Right forelimb (tissue), 1 donor: ENCODE measurements around the gene GLTPD2.

Experiments used
- DNase-seq: peaks from one replicate; pipeline ENCODE4 v3.0.0-alpha.2; 2018

Gene GLTPD2

DNA sequence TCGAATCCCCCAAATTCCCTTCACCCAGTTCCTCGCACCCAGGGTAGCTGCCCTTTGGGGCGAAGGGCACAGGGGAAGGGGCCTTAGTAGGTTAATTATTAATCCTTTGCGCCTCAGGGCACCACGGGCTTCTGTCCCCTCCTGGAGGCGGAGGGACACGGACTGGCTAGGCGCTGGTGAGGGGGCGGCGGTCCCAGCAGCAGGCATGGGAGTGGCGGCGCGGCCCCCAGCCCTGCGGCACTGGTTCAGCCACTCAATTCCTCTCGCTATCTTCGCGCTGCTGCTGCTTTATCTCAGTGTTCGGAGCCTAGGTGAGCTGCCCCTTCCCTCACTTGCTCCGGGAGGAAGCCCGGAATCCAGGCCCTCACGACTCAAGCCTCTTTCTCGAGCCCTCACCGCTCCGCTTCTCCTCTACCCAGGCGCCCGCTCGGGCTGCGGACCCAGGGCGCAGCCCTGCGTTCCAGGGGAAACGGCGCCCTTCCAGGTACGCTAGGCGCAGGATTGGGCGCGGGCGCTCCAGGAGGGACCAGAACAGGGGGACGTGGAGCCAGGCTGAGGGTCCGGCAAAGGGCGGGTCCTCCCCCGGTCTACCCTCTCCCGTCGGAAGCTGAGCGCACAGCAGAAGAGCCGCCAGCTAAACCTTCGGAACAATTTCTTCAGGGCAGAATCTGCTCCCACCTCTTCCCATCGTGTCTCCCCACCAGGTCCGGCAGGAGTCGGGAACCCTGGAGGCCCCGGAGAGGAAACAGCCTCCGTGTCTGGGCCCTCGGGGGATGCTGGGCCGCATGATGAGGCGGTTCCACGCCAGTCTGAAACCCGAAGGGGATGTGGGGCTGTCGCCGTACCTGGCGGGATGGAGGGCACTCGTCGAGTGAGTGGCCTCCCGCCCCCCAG lies at the start of gene GLTPD2:
TSS of gene GLTPD2 (plus strand) at position 158 of the 894 bp plus-strand sequence. CDS start at position 206, 48 bp downstream.
- DNase-seq = no peak

GRCh38 chr17:4739122-4740024 lies 49.4 kb upstream of the GLTPD2 start, which contains the start of the genes CXCL16 and ZMYND15:
Gene CXCL16 (minus strand): TSS chr17:4739928. CDS start chr17:4739339, 589 bp downstream.
Gene ZMYND15 (plus strand): TSS chr17:4739833. CDS start chr17:4740549, 716 bp downstream.
- peak; percentile 78 for DNase-seq

DNA sequence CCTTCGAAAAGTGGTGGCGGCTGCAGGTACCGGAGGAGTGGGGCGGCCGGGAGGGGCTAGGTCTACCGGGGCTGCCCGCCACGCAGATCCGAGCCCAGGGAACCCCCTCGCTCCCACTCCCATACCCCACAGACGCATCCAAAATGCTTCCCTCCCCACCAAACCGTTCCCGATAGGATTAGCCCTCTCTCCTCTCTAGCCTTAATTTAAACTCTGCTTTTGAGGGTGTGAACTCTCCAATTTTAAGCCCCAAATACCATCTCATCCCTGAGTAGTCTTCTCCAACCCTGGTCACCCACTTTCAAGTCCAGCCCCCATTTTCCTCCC lies 48.8 kb upstream of the GLTPD2 start:
- no peak for DNase-seq

- DNase-seq = no peak
Measured at GRCh38 chr17:4740584-4740983, 48.2 kb upstream of the GLTPD2 start.

DNA sequence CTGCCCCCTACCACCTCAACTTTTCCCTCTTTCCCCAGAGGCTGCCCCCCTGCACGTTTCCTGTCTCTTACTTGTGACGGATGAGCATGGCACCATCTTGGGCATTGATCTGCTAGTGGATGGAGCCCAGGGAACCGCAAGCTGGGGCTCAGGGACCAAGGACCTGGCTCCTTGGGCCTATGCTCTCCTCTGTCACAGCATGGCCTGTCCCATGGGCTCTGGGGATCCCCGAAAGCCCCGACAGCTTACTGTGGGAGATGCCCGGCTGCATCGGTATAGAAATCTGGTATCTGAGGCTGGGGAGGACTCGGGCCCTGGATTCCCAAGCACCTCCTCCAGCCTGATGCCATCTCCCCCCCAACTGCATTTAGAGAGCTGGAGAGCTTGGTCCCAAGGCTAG lies 47.2 kb upstream of the GLTPD2 start:
- DNase-seq = no peak

DNA sequence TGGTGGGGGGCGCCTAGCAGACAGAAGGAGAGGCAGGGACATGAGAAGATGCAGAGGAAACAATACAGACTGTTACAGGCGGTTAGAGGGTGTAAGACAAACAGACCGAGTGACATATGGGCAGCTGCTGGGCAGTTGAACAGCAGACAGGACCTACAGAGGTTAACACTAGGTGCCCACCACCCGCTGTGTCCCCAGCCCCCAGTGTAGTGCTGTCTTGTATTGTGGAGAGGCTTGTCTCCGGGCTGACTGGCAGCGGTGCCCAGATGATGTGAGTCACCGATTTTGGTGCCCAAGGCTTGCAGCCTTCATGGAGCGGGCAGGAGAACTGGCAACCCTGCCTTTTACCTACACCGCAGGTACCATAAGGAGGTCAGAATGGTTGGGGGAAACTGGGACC lies 46.6 kb upstream of the GLTPD2 start:
- DNase-seq = no peak

- DNase-seq = no peak
Measured at GRCh38 chr17:4742629-4743028, 46.1 kb upstream of the GLTPD2 start.

GRCh38 chr17:4743216-4743615 lies 45.5 kb upstream of the GLTPD2 start:
- DNase-seq = no peak

DNA sequence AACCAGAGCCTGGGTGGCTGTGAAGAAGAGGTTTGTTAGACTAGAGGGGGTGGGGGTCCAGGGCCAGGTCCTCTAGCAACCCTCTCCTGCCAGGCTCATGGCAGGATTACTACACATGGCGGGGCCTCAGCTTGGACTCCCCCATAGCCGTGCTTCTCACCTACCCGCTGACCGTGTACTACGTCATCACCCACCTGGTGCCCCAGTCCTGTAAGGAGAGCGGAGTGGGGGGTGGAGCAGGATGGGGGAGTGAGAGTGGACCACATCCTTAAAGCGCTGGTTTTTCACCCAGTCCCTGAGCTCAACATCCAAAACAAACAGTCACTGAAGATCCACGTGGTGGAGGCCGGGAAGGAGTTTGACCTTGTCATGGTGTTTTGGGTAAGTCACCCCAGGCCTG lies 44.9 kb upstream of the GLTPD2 start:
- DNase-seq = no peak

DNA sequence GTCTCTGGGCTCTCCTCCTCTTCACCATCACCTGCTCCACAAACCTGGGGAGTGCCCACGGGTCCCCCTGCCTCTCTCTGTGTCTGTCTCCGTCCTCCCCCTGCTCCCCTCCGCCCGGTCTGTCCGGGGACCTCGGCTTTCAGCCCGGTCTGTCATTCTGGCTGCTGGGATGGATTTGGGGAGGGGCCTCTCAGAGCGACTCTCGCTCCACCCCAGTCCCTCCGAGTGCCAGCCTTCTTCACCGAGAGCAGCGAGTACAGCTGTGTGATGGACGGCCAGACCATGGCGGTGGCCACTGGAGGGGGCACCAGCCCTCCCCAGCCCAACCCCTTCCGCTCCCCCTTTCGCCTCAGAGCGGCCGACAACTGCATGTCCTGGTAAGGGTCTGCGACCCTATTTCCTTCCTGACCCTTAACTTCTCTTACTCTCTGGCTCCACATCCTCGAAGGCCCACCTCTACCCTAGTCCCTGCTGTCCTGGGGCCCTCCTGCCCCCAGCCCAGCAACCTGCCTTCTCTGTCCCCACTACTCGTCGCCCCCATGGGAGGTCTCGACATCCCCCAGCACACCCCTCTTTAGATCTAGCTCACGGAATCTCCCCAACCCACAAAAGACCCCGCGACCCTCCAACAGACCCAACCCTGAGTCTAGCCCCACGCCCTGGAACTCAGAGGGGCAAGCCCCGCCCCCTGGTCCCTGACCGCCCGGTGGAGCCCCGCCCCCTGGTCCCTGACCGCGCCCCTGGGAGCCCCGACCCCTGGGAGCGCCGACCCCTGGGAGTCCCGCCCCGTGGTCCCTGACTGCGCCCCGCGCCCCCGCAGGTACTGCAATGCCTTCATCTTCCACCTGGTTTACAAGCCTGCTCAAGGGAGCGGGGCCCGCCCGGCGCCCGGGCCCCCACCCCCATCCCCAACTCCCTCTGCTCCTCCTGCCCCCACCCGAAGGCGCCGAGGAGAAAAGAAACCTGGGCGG lies 43.5 kb upstream of the GLTPD2 start:
- DNase-seq = no peak

DNA sequence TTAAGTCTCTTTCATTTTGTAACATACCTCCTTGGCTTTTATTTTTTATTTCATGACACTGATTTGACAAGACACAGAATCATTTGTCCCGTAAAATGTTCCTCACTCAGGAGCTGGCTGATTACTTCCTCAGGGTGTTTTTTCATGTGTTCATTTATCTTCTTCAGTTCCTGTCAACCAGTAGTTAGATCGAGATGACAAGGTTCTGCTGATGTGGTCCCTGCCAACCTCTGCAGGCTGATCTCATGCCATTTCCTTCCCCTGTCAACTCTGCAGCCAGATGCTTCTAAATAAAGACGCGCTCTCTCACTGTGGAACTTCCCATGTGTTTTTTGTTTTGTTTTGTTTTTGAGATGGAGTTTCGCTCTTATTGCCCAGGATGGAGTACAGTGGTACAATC lies 40.9 kb upstream of the GLTPD2 start:
- no peak for DNase-seq

GRCh38 chr17:4748686-4749085 lies 40.1 kb upstream of the GLTPD2 start:
- DNase-seq = no peak

DNA sequence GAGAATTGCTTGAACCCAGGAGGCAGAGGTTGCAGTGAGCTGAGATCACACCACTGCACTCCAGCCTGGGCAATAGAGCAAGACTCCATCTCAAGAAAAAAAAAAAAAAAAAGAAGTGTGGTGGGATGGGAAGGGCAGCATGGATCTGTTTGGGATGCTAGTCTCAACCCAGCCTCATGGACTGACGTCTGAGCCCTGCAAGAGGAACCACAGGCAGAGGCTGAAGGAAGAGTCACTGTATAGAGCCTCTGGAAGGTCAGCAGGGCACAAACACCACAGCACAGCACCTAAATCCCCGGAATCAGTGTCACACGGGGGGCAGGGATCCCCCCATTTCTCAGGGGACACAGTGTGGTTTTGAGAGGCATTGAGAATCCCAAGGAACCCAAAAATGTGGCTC lies 38.2 kb upstream of the GLTPD2 start:
- DNase-seq = no peak

DNA sequence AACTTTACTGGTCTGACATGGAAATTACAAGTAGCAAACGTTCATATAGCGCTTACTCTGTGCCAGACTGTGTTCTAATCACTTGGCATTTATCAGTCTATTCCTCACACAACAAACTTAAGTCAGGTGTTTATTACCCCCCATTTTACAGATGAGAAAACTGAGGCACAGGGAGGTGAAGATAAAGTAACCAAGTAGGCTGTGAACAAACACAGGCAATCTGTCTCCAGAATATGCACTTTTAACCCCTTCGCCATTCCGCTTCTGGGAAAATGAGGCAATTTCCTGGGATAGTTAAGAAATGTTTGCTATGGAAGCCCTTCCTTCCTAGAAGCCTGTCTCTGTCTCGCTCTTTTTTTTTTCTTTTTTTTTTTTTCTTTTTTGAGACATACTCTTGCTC lies 36.8 kb upstream of the GLTPD2 start:
- no peak for DNase-seq

GRCh38 chr17:4753392-4753791 lies 35.4 kb upstream of the GLTPD2 start:
- no peak for DNase-seq

GRCh38 chr17:4759776-4760236 lies 29.0 kb upstream of the GLTPD2 start:
- DNase-seq = no peak

DNA sequence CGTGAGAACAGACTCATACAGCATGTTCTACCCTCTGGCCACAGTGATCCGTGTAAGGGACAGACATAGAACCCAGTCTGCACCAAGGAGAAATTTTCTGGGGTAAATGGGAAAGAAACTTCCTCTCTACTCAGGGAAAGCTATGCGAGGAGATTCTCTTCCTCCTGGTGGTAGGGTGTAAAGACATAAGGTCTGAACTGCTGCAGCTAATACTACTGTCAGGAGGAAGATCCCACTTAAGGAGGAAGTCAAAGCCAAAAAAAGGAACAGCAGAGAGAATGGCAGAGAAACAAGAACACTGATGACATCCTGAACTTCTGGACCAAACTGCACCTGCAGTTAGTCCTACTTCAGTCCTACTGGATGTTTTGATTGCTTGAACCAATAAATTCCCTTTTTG lies 24.2 kb upstream of the GLTPD2 start:
- DNase-seq = no peak

- no peak for DNase-seq
Measured at GRCh38 chr17:4766201-4766600, 22.6 kb upstream of the GLTPD2 start.

DNA sequence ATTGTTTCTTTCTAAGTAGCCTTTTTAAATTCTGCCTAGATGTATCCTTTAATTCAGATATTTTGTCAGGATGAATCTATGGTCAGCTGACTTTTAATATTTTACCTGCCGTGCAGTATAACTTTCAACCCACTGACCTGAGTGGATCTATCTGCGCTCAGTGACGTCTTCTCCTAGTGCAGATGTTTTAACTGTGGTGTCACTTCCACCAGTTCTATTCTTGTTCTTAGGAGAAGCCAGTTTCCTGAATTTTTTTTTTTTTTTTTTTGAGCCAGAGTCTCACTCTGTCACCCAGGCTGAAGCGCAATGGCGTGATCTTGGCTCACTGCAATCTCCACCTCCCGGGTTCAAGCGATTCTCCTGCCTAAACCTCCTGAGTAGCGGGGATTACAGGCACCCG lies 22.0 kb upstream of the GLTPD2 start:
- DNase-seq = no peak

- DNase-seq = no peak
Measured at GRCh38 chr17:4768298-4768697, 20.5 kb upstream of the GLTPD2 start.

DNA sequence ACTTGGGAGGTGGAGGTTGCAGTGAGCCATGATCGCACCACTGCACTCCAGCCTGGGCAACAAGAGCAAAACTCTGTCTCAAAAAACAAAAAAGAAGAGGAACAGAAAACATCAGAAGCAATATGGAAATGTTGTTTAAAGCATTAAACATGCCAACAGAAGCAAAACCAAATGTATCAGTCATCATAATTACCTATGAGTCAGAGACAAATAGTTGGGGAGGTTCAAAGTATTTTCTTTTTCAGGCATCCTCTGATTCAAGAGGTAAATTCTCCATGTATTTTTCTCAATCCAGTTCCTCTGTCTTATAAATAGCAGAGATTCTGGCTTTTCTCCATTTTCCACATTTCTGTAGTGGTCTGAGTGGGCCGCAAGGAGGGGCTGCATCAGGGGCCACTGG lies 19.1 kb upstream of the GLTPD2 start:
- no peak for DNase-seq

GRCh38 chr17:4771519-4772234 lies 17.1 kb upstream of the GLTPD2 start, which contains the start of gene TM4SF5:
Gene TM4SF5 (plus strand): TSS chr17:4771886. CDS start chr17:4771923, 37 bp downstream.
- DNase-seq = no peak
